SK-N-DZ (cell line): ENCODE data around the gene CSNK2B.
A peak's percentile ranks its signal among the peaks of the same experiment; 100 is the strongest.

Source experiments
- DNase-seq: peaks from one replicate; pipeline ENCODE4 v3.0.0-alpha.2; 2015; ENCODE audit warnings: low spot score

Gene CSNK2B

GRCh38 chr6:31660381-31661261 is 5.3 kb upstream of the CSNK2B start, which contains the start of gene C6orf47:
Gene C6orf47 (minus strand): TSS chr6:31660778. CDS start chr6:31659947, 831 bp downstream.
- peak; percentile 81 for DNase-seq

GRCh38 chr6:31661262-31662123 is 4.4 kb upstream of the CSNK2B start:
- DNase-seq, result no peak

GRCh38 chr6:31662124-31662723 is 3.7 kb upstream of the CSNK2B start:
- DNase-seq, result no peak

- DNase-seq, result no peak
Observed at GRCh38 chr6:31663126-31663960, 2.5 kb upstream of the CSNK2B start.

GRCh38 chr6:31663961-31664789 is 1.7 kb upstream of the CSNK2B start:
- no peak for DNase-seq

- DNase-seq, result peak; percentile 93
Observed at GRCh38 chr6:31664790-31665500, 935 bp upstream of the CSNK2B start, which contains the start of gene GPANK1. Gene GPANK1 (minus strand): TSS chr6:31664997. CDS start chr6:31664478, 519 bp downstream.

- DNase-seq, result no peak
Observed at GRCh38 chr6:31666337-31666965, 571 bp downstream of the CSNK2B start.

- no peak for DNase-seq
Observed at GRCh38 chr6:31669676-31670075, 3.8 kb downstream of the CSNK2B start, which contains the start of gene LY6G5B. Gene LY6G5B (plus strand): TSS chr6:31669976. CDS start chr6:31670951, 975 bp downstream.

- DNase-seq, result no peak
Observed at GRCh38 chr6:31676322-31676903, 10.5 kb downstream of the CSNK2B start.

- DNase-seq, result no peak
Observed at GRCh38 chr6:31676904-31677303, 11.0 kb downstream of the CSNK2B start.

- no peak for DNase-seq
Observed at GRCh38 chr6:31677955-31678354, 12.1 kb downstream of the CSNK2B start.

- DNase-seq, result peak; percentile 76
Observed at GRCh38 chr6:31680226-31681134, 14.6 kb downstream of the CSNK2B start, which contains the start of gene LY6G5C. Gene LY6G5C (minus strand): TSS chr6:31681067. CDS start chr6:31680373, 694 bp downstream.

- DNase-seq, result no peak
Observed at GRCh38 chr6:31681135-31681671, 15.3 kb downstream of the CSNK2B start.

- DNase-seq, result no peak
Observed at GRCh38 chr6:31683591-31683990, 17.7 kb downstream of the CSNK2B start.

- no peak for DNase-seq
Observed at GRCh38 chr6:31686483-31686882, 20.6 kb downstream of the CSNK2B start.

GRCh38 chr6:31687321-31687720 is 21.4 kb downstream of the CSNK2B start:
- no peak for DNase-seq
